Uterus (tissue), 2 donors: ENCODE measurements around the gene NTPCR.

Experiments
- CTCF ChIP-seq, 4 experiments: fragments of 200-600 bp in 2 of 4; fragments of 450-650 bp in 2 of 4; sonication (generic) in 2 of 4; IDR thresholded peaks; one replicate each; pipeline ENCODE4 v1.5.1; 2016 to 2019; ENCODE audit warnings: antibody characterized with exemption in 4 of 4, mild to moderate bottlenecking in 2 of 4, moderate library complexity in 1 of 4
- POLR2A ChIP-seq, 2 donors: fragments of 450-650 bp; IDR thresholded peaks; one replicate each; pipeline ENCODE4 v1.6.1; 2016; ENCODE audit warnings: antibody characterized with exemption in 2 of 2, mild to moderate bottlenecking in 1 of 2, moderate library complexity in 1 of 2

DNA sequence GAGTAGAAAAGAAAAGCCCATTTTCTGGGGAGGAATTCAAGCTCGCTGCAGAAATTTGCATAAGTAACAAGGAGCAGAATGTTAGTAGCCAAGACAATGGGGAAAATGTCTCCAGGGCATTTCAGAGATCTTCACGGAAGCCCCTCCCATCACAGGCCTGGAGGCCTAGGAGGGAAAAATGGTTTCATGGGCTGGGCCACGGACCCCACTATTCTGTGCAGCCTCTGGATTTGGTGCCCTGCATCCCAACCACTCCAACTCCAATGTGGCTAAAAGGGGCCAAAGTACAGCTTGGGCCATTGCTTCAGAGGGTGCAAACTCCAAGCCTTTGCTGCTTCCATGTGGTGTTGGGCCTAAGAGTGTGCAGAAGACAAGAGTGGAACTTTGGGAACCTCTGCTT is 43.1 kb downstream of the NTPCR start:
- no peak for TF ChIP-seq POLR2A (IDR thresholded peaks at IDR 0.05)
- TF ChIP-seq CTCF (IDR thresholded peaks at IDR 0.05): no peak
